ENCODE measurements around the gene NSUN6.
A peak's percentile ranks its signal among the peaks of the same experiment; 100 is the strongest.

The NSUN6 gene

GRCh38 chr10:18651324-18652007 lies at the start of gene NSUN6:
NSUN6 (minus strand) TSS chr10:18651587; CDS start chr10:18651203, 384 bp downstream.
- DNase-seq, result peak; percentile 78

GRCh38 chr10:18699849-18700840 lies 48.8 kb upstream of the NSUN6 start:
- no peak for DNase-seq

- no peak for DNase-seq
Measured at GRCh38 chr10:18690541-18690940, 39.2 kb upstream of the NSUN6 start.

GRCh38 chr10:18689498-18689897 lies 38.1 kb upstream of the NSUN6 start:
- DNase-seq, result peak; percentile 8

- no peak for DNase-seq
Measured at GRCh38 chr10:18687706-18688105, 36.3 kb upstream of the NSUN6 start.

- no peak for DNase-seq
Measured at GRCh38 chr10:18687195-18687594, 35.8 kb upstream of the NSUN6 start.

GRCh38 chr10:18685555-18685954 lies 34.2 kb upstream of the NSUN6 start:
- DNase-seq, result no peak

GRCh38 chr10:18684953-18685352 lies 33.6 kb upstream of the NSUN6 start:
- no peak for DNase-seq

GRCh38 chr10:18684416-18684815 lies 33.0 kb upstream of the NSUN6 start:
- DNase-seq, result no peak

GRCh38 chr10:18683427-18683826 lies 32.0 kb upstream of the NSUN6 start:
- DNase-seq, result no peak

GRCh38 chr10:18681971-18682411 lies 30.6 kb upstream of the NSUN6 start:
- DNase-seq, result no peak

- no peak for DNase-seq
Measured at GRCh38 chr10:18681366-18681765, 30.0 kb upstream of the NSUN6 start.

GRCh38 chr10:18680754-18681153 lies 29.4 kb upstream of the NSUN6 start:
- DNase-seq, result no peak

- no peak for DNase-seq
Measured at GRCh38 chr10:18675086-18675801, 23.9 kb upstream of the NSUN6 start.

- DNase-seq, result no peak
Measured at GRCh38 chr10:18668026-18668425, 16.6 kb upstream of the NSUN6 start.

GRCh38 chr10:18666810-18667209 lies 15.4 kb upstream of the NSUN6 start:
- no peak for DNase-seq

GRCh38 chr10:18665815-18666558 lies 14.6 kb upstream of the NSUN6 start:
- no peak for DNase-seq

GRCh38 chr10:18664841-18665478 lies 13.6 kb upstream of the NSUN6 start:
- DNase-seq, result no peak

- DNase-seq, result no peak
Measured at GRCh38 chr10:18660816-18661431, 9.5 kb upstream of the NSUN6 start.

GRCh38 chr10:18659819-18660535 lies 8.6 kb upstream of the NSUN6 start:
- peak; percentile 51 for DNase-seq

All from NCI-H2171 treated with DMSO at 0.1 percent for 48 hours (cell line).